ENCODE data around the gene SH3BP5.

Gene SH3BP5

DNA sequence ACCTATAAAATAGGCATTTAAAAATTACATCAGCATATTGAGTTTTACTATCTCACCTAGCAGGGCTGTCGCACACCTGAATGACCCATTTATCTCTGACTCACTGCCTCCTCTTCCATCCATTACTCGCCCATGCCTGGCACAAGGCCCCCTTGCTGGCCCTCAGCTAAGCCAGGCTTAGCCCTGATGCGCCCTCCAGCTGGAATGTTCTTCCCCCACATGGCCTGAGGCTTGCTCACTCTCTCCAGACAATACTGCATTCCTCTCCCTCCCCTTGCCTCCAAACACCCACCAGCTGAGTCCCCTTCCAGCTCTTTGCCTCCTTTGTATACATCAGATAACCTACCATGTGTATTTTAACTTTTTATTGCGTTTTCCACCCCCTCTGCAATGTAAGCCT lies 7.2 kb downstream of the SH3BP5 start:
- DNase-seq (ENCODE audit: low read depth) = no peak

DNA sequence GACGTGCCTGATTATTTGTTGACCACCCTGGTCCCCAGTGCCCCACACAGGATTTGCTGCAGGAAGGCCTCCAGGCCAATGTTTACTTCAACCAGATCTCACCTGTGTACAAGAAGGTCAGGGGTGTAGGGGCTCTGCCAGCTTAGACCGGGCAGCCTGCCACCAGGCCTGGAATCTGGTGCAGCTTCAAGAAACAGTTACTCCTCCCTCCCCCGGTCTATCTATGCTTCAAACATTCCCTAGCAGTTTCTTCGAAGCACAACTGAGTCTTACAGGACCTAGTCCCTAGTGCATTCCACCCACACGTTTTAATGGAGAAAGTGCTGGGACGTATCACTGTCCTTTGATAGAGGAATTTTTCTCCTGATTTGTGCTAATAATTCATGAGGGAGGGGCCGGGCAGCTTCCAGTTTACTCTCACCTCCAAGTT lies 8.0 kb downstream of the SH3BP5 start:
- DNase-seq (ENCODE audit: low read depth) = no peak

DNA sequence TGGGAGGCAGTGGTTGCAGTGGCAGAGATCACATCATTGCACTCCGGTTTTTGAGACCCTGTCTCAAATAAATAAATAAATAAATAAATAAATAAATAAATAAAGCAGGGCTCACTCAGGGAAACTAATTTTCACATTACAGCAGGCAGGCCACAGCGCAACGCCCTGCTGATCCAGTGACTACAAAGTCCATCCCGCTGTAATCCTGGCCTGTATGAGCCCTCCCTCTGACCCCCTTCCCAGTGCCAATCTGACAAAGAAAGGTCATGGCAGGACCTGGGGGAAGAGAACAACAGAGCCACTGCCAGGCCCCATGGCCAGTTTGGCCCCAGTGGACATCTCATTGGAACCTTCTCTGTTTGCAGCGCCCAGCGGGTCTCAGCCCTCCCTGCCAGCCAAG lies 9.3 kb downstream of the SH3BP5 start:
- DNase-seq (ENCODE audit: low read depth) = no peak

DNA sequence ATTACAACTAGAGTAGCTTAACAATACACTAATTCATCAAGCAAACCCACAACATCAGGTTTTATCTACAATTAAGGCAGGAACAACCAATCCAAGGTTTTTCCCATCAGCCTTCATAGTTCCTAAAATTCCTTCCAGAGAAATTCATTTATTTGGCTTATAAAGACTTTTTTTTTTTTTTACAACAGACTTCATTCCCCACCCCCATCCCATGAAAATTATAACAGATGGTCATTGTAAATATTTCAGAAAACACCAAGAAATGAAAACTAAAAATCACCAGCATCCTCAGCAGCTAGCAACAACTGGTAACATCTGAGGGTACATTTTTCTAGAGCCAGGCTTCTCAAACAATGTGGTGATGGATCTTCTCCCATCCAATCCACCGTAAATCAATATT lies 11.0 kb downstream of the SH3BP5 start:
- no peak for DNase-seq (ENCODE audit: low read depth)

DNA sequence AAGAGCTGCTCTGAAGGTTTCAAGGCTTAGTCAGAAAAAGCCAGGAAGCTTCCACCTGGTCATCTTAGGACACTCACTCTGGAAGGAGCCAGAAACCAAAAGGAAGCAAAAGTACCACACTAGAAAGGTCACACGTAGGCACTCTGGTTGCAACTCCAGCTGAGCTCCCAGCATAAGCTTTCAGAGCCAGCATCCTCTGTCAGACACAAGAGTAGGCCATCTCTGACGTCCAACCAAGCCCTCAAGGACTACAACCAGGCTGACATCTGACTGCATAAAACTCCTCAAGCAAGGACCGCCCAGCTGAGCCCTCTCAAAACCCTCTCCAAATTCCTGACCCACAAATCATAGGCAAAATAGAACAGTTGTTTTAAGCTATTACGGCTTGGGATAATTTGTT lies 12.8 kb downstream of the SH3BP5 start:
- no peak for DNase-seq (ENCODE audit: low read depth)

DNA sequence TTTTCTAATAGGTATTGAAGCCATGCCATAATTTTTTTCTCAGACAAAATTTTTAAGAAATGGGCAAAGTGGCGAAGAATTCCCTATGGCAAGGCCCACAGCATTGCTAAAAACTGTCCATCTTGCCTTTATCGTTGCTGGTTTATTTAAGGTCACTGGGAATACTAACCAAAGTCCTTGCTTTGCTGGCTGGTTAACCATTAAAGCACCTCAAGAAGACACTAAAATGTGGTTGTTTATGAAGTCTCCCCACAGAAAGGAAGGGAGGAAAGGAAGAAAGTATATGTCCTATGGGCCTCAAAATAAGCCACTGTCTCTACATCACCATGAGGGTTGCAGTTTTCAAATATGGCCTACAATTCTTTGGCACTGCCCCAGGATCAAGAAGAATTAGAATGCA lies 13.2 kb downstream of the SH3BP5 start:
- no peak for DNase-seq (ENCODE audit: low read depth)

DNA sequence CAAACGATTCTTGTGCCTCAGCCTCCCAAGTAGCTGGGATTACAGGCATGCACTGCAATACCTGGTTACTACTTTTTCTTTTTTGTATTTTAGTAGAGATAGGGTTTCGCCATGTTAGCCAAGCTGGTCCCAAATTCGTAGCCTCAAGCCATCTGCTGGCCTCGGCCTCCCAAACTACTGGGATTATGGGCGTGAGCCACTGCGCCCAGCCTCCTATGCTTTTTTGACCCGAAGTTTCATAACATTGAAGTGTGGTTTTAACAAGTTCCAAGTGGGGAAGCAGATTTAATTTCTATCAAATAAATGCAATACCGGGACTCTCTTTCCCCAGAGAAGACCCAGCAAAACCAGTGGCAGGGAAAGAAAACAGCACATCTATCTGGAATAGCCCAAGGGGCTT lies 13.7 kb downstream of the SH3BP5 start:
- no peak for DNase-seq (ENCODE audit: low read depth)

DNA sequence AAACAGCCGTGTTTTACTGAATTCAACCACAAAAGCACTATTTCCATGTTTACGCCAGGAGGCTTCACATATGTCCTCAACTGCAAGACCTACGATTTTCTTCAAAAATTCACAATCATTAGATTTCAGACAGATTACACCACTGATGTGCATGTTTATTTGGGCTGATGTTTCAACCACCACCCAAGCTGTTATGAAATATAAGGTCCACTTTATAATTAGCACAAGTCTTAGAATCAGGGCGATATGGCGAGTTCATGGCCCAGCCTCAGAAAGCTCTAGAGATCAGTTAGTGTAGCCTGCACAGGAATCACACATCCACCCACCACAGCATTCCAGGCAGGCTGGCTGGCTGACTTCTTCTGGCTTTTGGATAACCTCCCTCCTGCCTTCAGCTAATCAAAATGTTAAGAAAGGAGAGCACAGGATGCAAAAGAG lies 15.4 kb downstream of the SH3BP5 start:
- DNase-seq (ENCODE audit: low read depth) = no peak

DNA sequence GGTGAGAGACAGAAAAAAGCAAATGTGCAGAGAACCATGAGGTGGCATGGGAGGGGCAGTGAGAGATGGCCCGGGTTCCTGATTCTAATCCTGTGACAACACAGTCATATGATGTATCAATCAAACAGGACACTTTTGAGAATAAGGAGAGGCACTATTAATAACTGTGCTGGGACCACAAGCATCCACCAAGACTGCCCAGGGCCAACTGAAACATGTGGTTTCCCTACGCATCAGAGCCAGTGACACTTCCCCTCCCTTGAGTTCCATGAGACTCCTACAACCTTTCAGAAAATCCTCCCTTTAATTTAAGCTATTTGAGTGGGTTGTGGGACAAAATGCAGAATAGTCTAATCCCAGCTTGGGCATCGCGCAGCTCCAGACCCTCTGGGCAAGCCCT lies 17.4 kb downstream of the SH3BP5 start:
- DNase-seq (ENCODE audit: low read depth) = no peak

DNA sequence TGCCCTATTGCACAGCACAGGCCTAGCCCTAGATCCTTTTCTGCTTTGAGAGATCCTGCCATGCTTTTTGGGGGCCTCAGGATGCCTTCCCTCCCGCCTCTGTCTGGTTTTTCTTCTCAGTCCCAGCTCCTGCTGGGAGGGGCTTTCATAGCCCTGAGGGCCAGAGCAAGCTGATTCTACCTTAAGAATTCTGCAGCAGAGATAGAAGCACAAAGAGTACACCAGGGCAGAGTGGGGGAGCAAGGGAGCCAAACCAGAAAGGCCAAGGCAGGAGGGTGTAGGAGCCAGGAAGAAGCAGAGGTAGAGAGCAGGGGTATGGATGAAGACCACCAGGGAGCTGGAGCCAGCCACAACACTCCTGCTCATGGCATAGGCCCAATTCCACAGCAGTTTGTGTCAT lies 18.1 kb downstream of the SH3BP5 start:
- no peak for DNase-seq (ENCODE audit: low read depth)

DNA sequence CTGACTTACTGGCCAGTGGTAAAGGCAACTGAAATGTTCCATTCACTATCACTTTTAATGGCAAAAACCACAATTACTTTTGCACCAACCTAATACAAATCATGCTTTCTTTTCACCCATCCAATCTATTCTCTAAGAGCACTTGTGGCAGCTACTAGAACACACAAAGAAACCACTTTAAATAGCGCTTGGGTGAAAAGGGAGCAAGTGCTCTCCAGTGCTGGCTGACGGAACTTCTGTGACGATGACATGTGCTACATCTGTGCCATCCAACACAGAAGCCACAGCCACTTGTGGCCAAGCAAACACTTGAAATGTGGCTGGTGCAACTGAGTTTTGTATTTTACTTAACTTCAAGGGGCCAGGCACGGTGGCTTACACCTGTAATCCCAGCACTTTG lies 18.9 kb downstream of the SH3BP5 start:
- no peak for DNase-seq (ENCODE audit: low read depth)

DNA sequence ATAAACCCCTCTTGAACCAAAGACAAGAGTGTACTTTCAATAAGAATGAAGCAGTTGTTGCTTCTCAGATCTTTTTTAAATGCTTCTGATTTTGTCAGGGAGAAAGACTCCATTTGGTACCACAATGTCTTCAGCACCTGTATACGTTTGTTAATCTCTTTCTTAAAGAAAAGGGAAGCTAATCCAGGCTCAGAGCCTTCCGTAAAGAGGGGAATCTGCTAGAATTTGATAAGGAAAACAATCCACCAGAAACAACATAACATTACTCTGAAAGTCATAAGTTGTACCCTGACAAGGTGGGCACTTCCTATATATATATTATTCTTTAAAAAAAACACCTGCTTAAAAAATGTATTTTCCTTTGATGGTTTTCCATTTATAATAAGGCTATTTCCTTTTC lies 19.8 kb downstream of the SH3BP5 start:
- DNase-seq (ENCODE audit: low read depth) = no peak

DNA sequence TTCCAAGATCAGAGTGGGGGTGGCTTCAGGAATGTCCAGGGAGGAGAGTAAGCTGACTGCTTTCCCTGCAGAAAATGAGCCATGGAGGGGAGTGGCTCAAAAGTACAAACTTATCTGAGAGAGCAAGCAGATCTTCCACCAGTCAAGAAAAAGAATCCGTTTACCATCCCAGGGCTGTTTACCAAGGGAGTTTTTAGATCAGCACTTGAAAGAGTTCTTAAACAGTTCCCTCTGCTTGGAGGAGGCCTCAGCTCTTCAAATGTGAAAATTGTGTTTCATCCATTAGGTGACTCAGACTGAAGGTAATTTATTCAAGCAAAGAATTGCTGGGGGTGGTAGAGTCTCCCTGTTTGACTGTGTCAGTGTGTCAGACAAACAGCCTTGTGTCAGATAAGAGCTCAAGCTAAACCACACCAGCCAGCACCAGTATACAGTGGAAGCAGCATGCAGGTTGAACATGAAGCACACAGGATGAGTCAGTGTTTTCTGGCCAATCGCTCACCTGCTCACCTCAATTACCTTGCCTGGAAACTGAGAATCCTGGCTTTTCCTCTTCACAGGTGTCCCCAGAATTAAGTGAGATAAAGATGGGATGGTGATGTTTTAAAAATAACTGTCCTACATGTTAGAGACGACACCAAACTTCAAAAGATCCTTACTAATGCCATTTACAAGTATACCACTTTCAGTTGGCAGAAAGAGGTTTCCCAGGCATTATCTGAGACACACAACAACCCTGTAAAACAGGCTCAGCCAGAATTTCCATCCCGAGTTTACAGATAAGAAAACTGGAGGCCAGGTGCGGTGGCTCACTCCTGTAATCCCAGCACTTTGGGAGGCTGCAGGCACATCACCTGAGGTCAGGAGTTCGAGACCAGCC lies 21.7 kb downstream of the SH3BP5 start:
- DNase-seq (ENCODE audit: low read depth) = peak; percentile 55

DNA sequence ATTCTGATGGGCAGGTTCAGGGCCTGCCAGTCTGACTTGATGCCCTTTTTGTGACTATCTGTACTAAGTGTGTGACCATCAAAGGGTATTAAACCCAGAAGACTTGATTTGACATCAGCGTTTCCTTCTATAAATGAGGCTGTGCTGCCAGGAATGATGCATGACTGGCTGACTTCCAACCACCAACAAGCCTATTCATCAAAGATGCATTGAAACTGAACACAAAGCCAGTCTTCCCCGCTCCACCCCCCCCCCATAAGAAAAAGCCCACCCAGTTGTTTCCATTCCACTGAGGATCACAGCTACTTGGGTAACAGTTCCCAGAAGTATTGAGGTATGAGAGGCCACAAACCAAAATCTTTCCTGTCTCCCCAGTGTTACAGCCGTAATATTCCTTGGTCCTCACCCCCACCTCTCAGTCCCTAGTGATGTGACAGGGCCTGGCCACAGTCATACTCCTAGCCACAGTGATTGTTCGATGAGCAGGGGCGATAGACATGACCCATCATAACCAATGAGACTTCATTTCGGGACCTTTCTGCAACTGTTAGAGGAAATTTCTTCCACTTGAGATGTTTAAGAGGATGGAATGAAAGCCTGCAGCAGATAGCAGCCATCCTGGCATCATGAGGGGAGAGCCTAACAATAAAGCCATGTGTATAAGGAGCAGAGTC lies 22.6 kb downstream of the SH3BP5 start:
- peak; percentile 52 for DNase-seq (ENCODE audit: low read depth)

DNA sequence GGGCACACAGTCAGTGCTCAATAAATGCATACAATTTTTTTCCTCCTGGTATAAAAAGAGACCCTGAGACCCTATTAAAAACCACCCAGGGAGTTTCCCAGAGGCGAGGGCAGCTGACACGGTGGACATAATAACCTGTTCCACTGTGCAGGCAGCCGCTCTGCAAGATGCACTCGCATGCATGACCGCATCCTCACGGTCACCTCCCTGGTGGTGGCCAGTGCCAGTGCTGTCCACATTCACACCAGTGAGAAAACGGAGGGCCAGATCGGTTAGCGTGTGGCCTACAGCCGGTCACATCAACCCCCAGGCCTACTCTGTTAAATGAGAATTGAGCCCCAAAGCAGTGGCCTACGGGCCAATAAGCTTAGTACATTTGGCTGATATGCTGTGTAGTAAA lies 24.8 kb downstream of the SH3BP5 start:
- no peak for DNase-seq (ENCODE audit: low read depth)

DNA sequence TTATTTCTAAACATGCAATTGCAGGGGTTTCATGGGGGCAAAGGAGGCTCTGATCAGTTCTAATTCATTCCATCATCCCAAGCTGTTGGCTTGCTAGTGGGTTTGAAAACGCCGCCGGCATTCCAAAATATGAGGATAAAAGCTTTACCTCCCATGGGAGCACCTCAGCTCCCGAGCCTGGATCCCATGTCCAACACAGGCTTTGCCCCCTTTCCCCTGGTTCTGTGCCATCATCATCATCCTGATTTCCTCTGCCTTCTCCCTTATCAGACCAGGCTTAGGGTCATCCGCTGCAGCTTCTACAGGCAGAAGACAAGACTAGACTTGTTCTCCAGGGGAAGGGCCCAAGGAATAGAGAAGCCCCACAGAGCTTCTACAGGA lies 25.4 kb downstream of the SH3BP5 start:
- DNase-seq (ENCODE audit: low read depth) = no peak

DNA sequence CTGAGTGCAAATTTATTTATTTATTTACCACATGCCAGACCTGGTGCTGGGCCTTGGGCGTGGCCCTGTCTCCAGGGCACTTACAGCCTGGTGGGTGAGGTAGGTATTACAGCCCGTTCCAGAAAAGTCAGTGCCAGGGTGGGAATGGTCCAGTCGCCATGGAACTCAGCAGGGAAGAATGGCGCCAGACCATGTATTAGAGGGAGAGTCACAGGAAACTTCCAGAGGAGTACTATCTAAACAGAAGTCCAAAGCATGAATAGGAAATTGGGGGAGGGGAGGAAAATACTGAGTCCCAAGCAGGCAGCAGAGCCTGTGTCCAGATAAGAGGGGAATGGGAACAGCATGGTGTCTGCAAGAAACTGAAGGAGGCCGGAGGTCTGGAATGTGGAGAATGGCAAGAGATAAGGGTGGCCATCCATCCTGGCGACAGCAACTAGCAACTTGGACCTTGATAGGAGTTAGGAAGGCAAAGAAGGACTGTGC lies 27.0 kb downstream of the SH3BP5 start:
- no peak for DNase-seq (ENCODE audit: low read depth)

DNA sequence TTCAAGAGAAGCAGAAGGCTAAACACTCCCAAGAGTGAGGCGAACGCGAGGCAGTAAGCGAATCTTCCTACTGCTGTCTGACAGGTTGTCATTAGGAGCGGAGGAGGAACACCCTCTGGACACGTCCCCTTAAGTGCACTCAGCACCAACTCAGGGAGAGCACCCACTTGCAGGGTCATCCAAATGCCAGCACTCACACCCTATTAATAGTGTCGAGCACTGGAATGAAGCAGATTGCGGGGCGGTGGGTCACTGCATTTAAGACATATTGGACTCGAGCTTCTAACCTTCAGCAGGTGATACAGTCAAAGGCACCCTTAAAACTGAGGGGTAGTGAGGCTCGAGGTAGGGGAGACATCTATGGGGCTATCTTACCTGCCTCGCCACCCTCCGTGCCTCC lies 28.7 kb downstream of the SH3BP5 start:
- DNase-seq (ENCODE audit: low read depth) = no peak

DNA sequence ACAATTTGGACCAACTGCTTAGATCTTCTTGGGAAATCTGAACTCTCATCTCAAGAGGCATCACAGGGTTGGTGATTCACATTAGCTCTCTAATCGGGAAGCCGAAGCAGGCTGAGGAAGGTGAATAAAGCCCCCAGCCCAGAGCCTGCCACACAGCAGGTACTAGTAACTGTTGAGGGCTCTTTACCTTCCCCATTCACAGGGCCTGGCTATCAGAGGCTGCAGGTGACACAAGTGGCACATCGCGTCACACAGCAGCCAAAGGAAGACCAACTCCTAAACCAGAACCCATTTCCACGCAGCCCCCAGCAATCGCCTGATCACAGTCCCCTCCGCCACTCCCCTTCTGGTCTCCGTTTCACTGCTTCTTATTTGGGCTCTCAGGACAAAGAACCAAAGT lies 29.2 kb downstream of the SH3BP5 start:
- DNase-seq (ENCODE audit: low read depth) = no peak

DNA sequence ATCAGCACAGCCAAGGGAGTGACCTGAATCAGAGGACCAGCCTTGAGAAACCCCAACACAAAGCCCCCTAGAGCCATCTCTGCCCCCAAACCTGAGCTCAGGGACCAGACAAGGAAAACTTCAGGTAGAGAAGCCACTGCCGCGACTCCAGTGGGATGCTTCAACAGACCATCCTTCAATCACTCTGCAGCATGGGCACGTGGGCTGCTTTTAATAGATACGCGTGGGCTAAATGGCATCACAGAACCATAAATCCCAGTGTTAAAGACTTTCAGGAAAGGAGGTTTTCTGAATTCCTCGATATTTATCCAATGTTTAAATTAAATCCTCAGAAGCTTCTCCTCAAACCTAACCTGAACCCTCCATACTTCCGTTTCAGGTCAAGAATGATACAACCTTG lies 30.6 kb downstream of the SH3BP5 start:
- no peak for DNase-seq (ENCODE audit: low read depth)

DNA sequence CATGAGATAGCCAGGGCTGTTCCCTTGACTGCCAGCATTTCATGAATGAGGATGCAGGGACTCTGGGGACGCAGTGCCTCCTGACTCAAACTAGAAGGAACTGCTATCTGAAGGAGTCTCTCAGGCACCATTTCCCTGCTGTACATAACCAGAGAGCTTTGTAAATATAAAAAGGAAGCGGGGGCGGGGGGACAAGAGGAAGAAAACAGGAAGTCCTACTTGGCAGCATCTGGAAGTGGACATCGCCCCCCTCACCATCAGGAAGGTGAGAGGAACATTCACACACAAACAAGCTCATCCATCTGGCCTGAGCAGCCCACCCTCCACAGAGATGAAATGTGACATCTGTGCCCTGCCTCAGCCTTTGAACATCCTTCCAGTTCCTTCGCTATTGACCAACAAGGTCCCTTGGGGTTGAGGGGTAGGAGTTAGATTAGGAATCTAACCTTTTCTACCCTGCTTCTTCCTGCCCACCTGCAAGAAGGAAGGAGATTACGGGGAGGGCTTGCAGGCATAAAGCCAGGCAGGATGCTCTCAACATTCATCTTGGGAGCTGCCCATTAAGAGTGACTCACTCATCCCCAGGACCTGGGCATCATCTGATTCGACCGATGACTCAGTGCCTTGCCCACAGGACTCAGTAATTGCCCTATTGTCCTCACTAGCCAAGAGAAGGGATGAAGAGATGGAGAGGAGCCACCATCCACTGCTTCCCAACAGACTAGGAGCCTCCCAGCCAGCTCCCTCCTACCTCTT lies 31.9 kb downstream of the SH3BP5 start:
- DNase-seq (ENCODE audit: low read depth) = no peak

DNA sequence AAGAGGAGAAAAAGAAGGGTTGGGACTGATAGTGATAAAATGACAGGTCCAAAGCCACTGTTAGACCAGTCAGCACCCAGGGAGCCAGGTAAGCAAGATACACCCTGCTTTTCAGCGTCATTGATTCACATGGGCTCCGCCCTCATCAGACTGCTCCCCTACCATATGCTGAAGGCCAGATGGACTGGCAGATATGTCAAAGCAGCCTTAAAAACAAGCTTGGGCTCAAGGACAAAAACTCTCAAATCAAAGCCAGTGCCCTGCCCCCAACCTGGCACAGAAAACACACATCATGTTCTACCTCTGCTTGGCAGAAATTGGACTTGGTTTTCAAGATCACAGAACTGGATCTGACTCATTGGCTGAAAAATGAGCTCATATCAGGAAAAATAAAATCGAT lies 33.4 kb downstream of the SH3BP5 start:
- DNase-seq (ENCODE audit: low read depth) = no peak

DNA sequence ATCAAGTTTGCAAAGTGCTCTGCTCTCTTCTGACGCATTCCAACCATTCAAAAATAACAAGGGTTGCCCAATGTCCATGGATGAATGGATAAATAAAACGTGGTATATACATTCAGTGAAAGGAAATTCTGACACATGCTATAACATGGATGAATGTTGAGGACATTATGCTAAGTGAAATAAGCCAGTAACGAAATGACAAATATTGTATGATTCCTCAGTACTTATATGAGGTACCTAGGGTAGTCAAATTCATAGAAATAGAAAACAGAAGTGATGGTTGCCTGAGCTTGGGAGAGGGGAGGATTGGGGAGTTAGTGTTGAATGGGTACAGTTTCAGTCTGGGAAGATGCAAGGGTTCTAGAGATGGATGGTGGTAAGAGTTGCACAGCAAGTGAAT lies 33.9 kb downstream of the SH3BP5 start:
- DNase-seq (ENCODE audit: low read depth) = no peak
